ENCODE results near the gene NR2E1.

DNA sequence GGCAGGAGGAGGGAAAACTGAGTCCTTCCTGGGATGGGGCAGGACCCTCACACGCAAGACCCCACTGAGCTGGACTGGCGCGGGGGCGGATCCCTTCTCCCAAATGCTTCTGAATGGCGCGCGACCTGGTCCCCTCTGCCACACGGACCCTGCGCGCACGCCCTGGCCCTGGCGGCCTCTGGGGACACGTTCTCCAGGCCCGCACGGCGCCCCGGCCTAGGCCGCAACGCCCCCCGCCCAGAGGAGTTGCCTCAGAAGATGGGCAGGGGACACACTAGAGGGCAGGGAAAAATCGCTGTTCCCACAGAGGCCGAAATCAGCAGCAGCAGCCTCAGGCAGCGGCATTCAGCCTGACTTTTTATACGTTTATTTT lies 46.1 kb upstream of the NR2E1 start:
- TF ChIP-seq EP300 (IDR thresholded peaks at IDR 0.05) (no peak), POLR2AphosphoS5 (IDR thresholded peaks at IDR 0.05) (no peak)
- TF ChIP-seq, protein P1, sequence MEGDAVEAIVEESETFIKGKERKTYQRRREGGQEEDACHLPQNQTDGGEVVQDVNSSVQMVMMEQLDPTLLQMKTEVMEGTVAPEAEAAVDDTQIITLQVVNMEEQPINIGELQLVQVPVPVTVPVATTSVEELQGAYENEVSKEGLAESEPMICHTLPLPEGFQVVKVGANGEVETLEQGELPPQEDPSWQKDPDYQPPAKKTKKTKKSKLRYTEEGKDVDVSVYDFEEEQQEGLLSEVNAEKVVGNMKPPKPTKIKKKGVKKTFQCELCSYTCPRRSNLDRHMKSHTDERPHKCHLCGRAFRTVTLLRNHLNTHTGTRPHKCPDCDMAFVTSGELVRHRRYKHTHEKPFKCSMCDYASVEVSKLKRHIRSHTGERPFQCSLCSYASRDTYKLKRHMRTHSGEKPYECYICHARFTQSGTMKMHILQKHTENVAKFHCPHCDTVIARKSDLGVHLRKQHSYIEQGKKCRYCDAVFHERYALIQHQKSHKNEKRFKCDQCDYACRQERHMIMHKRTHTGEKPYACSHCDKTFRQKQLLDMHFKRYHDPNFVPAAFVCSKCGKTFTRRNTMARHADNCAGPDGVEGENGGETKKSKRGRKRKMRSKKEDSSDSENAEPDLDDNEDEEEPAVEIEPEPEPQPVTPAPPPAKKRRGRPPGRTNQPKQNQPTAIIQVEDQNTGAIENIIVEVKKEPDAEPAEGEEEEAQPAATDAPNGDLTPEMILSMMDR (IDR thresholded peaks at IDR 0.05): no peak

Data from stomach (tissue), 4 donors.